HCT116 (cell line): ENCODE data around the gene DRD2. TPM values are rescaled to one million over a fixed set of nuclear protein-coding genes. Genes with fewer than 3 reads are reported as not detected.

Experiments used
- ATAC-seq: fragments of 200-7000 bp; cut with Tn5 transposase; 2 replicates; pipeline ENCODE4 v1.9.1; 2020; ENCODE audit warnings: mild to moderate bottlenecking, moderate library complexity
- BruUV-seq: library from RNA; stranded (reverse); fragments of 400-500 nt; replicated peaks from 2 replicates; lab custom pipeline; 2021; lab: Mats Ljungman, UMichigan
- CTCF ChIA-PET: fragments of 300-600 bp; sonication (Branson Sonifier 250); formaldehyde crosslinking; loops from one replicate; lab custom pipeline; 2021; ENCODE audit warnings: antibody characterized with exemption; lab: Charles Lee
- POLR2A ChIA-PET: fragments of 300-600, 350-600 bp; sonication (Branson Sonifier 250); formaldehyde crosslinking; loops from one replicate; lab custom pipeline; 2021; ENCODE audit warnings: antibody characterized with exemption; lab: Charles Lee
- RAD21 ChIA-PET, 2 experiments: fragments of 300-600 bp; sonication (Branson Sonifier 250); formaldehyde crosslinking; loops; one replicate each; lab custom pipeline; 2023; ENCODE audit warnings: low total read pairs in 2 of 2; ENCODE audit not compliant: uncharacterized antibody in 2 of 2, unreplicated experiment in 2 of 2, low non-redundant PET in 1 of 2; lab: Charles Lee
- DNase-seq: peaks from one replicate; pipeline ENCODE4 v3.0.0-alpha.2; 2010; ENCODE audit warnings: low read depth, low spot score
- H2AFZ ChIP-seq: fragments of 200-600 bp; shearing (Covaris generic), sonication (generic); 2 replicates; pipeline ENCODE4 v1.6.1; 2017; ENCODE audit warnings: low read depth, mixed run types, mixed read lengths, antibody characterized with exemption, low read length; ENCODE audit not compliant: poor library complexity, severe bottlenecking
- H3K27ac ChIP-seq: 2 replicates; pipeline ENCODE4 v1.5.1; 2012; ENCODE audit warnings: low read depth, low read length
- H3K27me3 ChIP-seq: fragments of 200-600 bp; sonication (generic); 2 replicates; pipeline ENCODE4 v1.6.1; 2016; ENCODE audit warnings: mixed run types, low read length, mixed read lengths; ENCODE audit not compliant: insufficient read depth
- H3K36me3 ChIP-seq, 2 experiments: fragments of 200-500 bp in 1 of 2; fragments of 200-600 bp in 1 of 2; sonication (Bioruptor generic) in 1 of 2; sonication (generic) in 1 of 2; 2 replicates each; pipeline versions ENCODE4 v1.5.1 to v1.6.1; 2014 to 2016; ENCODE audit warnings: low read length in 2 of 2, inconsistent platforms in 1 of 2, mixed read lengths in 1 of 2, mixed run types in 1 of 2; ENCODE audit not compliant: insufficient read depth in 2 of 2, control insufficient read depth in 1 of 2
- H3K4me1 ChIP-seq, 2 experiments: fragments of 200-600 bp in 1 of 2; sonication (generic) in 1 of 2; 2 replicates each; pipeline versions ENCODE4 v1.5.1 to v1.6.1; 2012 to 2017; ENCODE audit warnings: low read length in 2 of 2, inconsistent platforms in 1 of 2, mild to moderate bottlenecking in 1 of 2, mixed read lengths in 1 of 2, mixed run types in 1 of 2, moderate library complexity in 1 of 2; ENCODE audit not compliant: insufficient read depth in 2 of 2, control insufficient read depth in 1 of 2
- H3K4me2 ChIP-seq: fragments of 200-600 bp; sonication (generic); 2 replicates; pipeline ENCODE4 v1.6.1; 2017; ENCODE audit warnings: mixed run types, low read length, mixed read lengths
- H3K4me3 ChIP-seq, 2 experiments: fragments of 200-600 bp in 1 of 2; sonication (generic) in 1 of 2; replicated peaks in 1 of 2; 2 replicates each; pipeline ENCODE4 v1.5.1; 2011 to 2016; ENCODE audit warnings: low read length in 2 of 2, control low read depth in 1 of 2, low read depth in 1 of 2, mild to moderate bottlenecking in 1 of 2, mixed read lengths in 1 of 2, mixed run types in 1 of 2
- H3K79me2 ChIP-seq: fragments of 200-600 bp; sonication (generic); 2 replicates; pipeline ENCODE4 v1.6.1; 2017; ENCODE audit warnings: mild to moderate bottlenecking, mixed run types, low read length, moderate library complexity, mixed read lengths; ENCODE audit not compliant: insufficient read depth
- H3K9ac ChIP-seq: fragments of 200-600 bp; sonication (generic); 2 replicates; pipeline ENCODE4 v1.6.1; 2016; ENCODE audit warnings: low read length, mixed read lengths
- H3K9me2 ChIP-seq: fragments of 200-600 bp; sonication (generic), shearing (Covaris generic); 2 replicates; pipeline ENCODE4 v1.6.1; 2017; ENCODE audit warnings: mixed run types, mild to moderate bottlenecking, moderate library complexity; ENCODE audit not compliant: insufficient read depth
- H3K9me3 ChIP-seq, 2 experiments: fragments of 200-500 bp in 1 of 2; fragments of 200-600 bp in 1 of 2; sonication (Bioruptor generic) in 1 of 2; sonication (generic) in 1 of 2; 2 replicates each; pipeline ENCODE4 v1.6.1; 2014 to 2017; ENCODE audit warnings: low read length in 2 of 2, mixed read lengths in 2 of 2, inconsistent platforms in 1 of 2, low read depth in 1 of 2, mild to moderate bottlenecking in 1 of 2, mixed run types in 1 of 2, moderate library complexity in 1 of 2; ENCODE audit not compliant: control insufficient read depth in 1 of 2, insufficient read depth in 1 of 2
- H4K20me1 ChIP-seq: fragments of 200-600 bp; sonication (generic), shearing (Covaris generic); 2 replicates; pipeline ENCODE4 v1.6.1; 2017; ENCODE audit warnings: mixed run types, mild to moderate bottlenecking, moderate library complexity; ENCODE audit not compliant: insufficient read depth
- CEBPB ChIP-seq: IDR thresholded peaks from 2 replicates; pipeline ENCODE4 v1.6.1; 2012; ENCODE audit warnings: low read depth
- EZH2phosphoT487 ChIP-seq: fragments of 200-600 bp; IDR thresholded peaks from 2 replicates; pipeline ENCODE4 v1.6.1; 2018; ENCODE audit warnings: antibody characterized with exemption, borderline replicate concordance
- FOSL1 ChIP-seq: IDR thresholded peaks from 2 replicates; pipeline ENCODE4 v1.6.1; 2012; ENCODE audit warnings: low read depth
- MAX ChIP-seq: IDR thresholded peaks from 2 replicates; pipeline ENCODE4 v1.6.1; 2012
- POLR2AphosphoS5 ChIP-seq: IDR thresholded peaks from 2 replicates; pipeline ENCODE4 v1.6.1; 2011; ENCODE audit warnings: mild to moderate bottlenecking, low read depth, low read length, moderate library complexity
- REST ChIP-seq: IDR thresholded peaks from 2 replicates; pipeline ENCODE4 v1.6.1; 2012; ENCODE audit warnings: low read depth
- SP1 ChIP-seq: IDR thresholded peaks from 2 replicates; pipeline ENCODE4 v1.6.1; 2012; ENCODE audit warnings: low read depth
- TCF7L2 ChIP-seq: IDR thresholded peaks from 2 replicates; pipeline ENCODE4 v1.7.0; 2011; ENCODE audit warnings: borderline replicate concordance, inconsistent platforms; ENCODE audit not compliant: insufficient read depth, insufficient read length; ENCODE audit errors: extremely low read depth
- ZBTB33 ChIP-seq: IDR thresholded peaks from 2 replicates; pipeline ENCODE4 v1.6.1; 2011; ENCODE audit warnings: mild to moderate bottlenecking, low read length, moderate library complexity; ENCODE audit not compliant: insufficient replicate concordance; ENCODE audit errors: extremely low read depth
- ZNF274 ChIP-seq: fragments of 200-500 bp; sonication (Bioruptor generic); IDR thresholded peaks from 2 replicates; pipeline ENCODE4 v1.6.1; 2014; ENCODE audit warnings: mild to moderate bottlenecking, low read depth, low read length, inconsistent platforms
- intact Hi-C: fragments of 100-400 bp; cut with micrococcal nuclease; formaldehyde crosslinking; loops from 2 replicates; pipeline ENCODE4 v1.10.0; 2022
- total RNA-seq: library from RNA; stranded (reverse); gene quantifications from one replicate; pipeline ENCODE4 v1.2.1, GENCODE V29; 2021; ENCODE audit not compliant: unreplicated experiment

The DRD2 gene
- total RNA-seq, 1 experiment from 2014 or later = not detected

DNA sequence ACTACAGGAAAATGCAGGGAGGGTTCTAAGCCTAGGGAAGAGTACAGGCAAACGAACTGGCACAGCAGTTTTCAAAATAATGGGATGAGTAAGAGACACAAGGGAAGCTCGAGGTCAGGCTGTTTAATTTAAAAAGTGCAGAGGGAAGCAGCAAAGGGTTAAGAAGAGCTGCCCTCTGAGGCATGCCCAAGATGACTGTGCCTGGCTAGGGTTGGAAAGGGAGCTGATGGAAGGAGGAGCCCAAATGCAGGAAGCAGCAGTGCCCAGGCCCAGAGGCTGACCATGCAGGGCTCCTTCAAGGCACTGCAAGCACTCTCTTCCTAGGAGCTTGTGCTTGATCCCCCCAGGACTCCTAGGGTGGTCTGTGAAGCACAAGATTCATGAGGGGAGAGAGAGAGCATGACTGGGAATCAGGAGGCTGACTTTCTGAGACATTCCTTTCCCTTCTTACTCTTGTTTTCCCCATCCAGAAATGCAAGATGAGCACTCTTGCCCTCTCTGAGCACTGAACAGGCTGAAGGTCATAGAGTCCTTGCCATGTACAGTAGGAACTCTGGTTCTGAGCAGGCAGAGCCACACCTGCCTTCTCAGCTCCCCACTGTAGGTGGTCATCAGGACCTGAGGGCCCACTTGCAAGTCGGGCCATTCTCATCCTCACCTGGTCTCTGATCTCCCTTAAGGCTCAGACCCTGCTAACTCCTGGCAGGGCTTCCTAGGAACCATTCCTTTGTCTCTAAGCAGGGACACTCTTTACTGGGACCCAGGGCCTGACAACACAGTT lies 46.7 kb upstream of the DRD2 start:
- ChIA-PET CTCF (no interaction called here), POLR2A (no interaction called here), RAD21 (no interaction called here)
- no peaks in the 10 kb centered on the region for H3K36me3 ChIP-seq
- no peaks in the 10 kb centered on the region for H3K9me3 ChIP-seq
- H3K27me3 ChIP-seq = peaks cover 54% of the 10 kb centered on the region
- H3K4me3 ChIP-seq = no peak overlapping the region
- H3K27ac ChIP-seq = no peak overlapping the region
- H3K9me2 ChIP-seq = no peaks in the 10 kb centered on the region
- H2AFZ ChIP-seq = no peak overlapping the region
- BruUV-seq = no TSS peak
- intact Hi-C loops = no loop called here
- H3K79me2 ChIP-seq = no peaks in the 10 kb centered on the region
- no peaks in the 10 kb centered on the region for H3K4me1 ChIP-seq
- ATAC-seq = no peak
- no peak for DNase-seq
- no peak overlapping the region for H3K9ac ChIP-seq
- no peak overlapping the region for H3K4me2 ChIP-seq
- no peaks in the 10 kb centered on the region; the same call in 1 of the 2 replicates for H4K20me1 ChIP-seq
- TF ChIP-seq ZNF274 (no peak), ZBTB33 (no peak), POLR2AphosphoS5 (no peak), EZH2phosphoT487 (no peak), MAX (no peak), CEBPB (no peak), REST (no peak), FOSL1 (no peak), TCF7L2 (no peak), SP1 (no peak)
- TF ChIP-seq, all 23 proteins: peak for 0
